AG04449 (cell line): Measurements from ENCODE around the gene TOP2B.

Experiments used
- CTCF ChIA-PET: fragments of 350-600 bp; formaldehyde crosslinking; extraction: SDS; loops from one replicate; lab custom pipeline; 2021; ENCODE audit warnings: antibody characterized with exemption; lab: Yijun Ruan, JAX
- POLR2A ChIA-PET: fragments of 400-600, 350-600 bp; formaldehyde crosslinking; extraction: SDS; loops from one replicate; lab custom pipeline; 2020; ENCODE audit warnings: antibody characterized with exemption, inconsistent platforms; lab: Yijun Ruan, JAX
- DNase-seq: peaks from one replicate; pipeline ENCODE4 v3.0.0-alpha.2; 2010; ENCODE audit warnings: low read depth, low spot score
- H3K4me3 ChIP-seq: 2 replicates; pipeline ENCODE4 v1.5.1; 2011; ENCODE audit warnings: low read depth, mild to moderate bottlenecking, control low read depth, low read length
- CTCF ChIP-seq: IDR thresholded peaks from one replicate; pipeline ENCODE4 v1.5.1; 2011; ENCODE audit warnings: mild to moderate bottlenecking, moderate library complexity, low read length, control low read depth, inconsistent platforms; ENCODE audit not compliant: insufficient read depth; ENCODE audit errors: missing control alignments

TOP2B gene

GRCh38 chr3:25679166-25679565, 14.5 kb upstream of the TOP2B start:
- no peak for DNase-seq
- TF ChIP-seq CTCF: no peak
- ChIA-PET POLR2A (interaction anchor here (0.5 kb wide), 1 partner anchor 10 kb away, joined by 3 read pairs; no protein-coding TSS in a partner anchor), CTCF (no interaction called here)
- H3K4me3 ChIP-seq: no peak overlapping the region

- no peak overlapping the region for H3K4me3 ChIP-seq
- DNase-seq: no peak
- TF ChIP-seq CTCF: no peak
- ChIA-PET CTCF (interaction anchor here (1.5 kb wide), 1 partner anchor 30 kb away, joined by 3 read pairs; no protein-coding TSS in a partner anchor), POLR2A (interaction anchor here (0.5 kb wide), 1 partner anchor 11 kb away, joined by 3 read pairs; no protein-coding TSS in a partner anchor)
These were observed 13.9 kb upstream of the TOP2B start for GRCh38 chr3:25678581-25678980.

- ChIA-PET CTCF (interaction anchor here (1.5 kb wide), 1 partner anchor 29 kb away, joined by 3 read pairs; no protein-coding TSS in a partner anchor), POLR2A (no interaction called here)
- no peak for TF ChIP-seq CTCF
- DNase-seq: no peak
- no peak overlapping the region for H3K4me3 ChIP-seq
These were observed 12.4 kb upstream of the TOP2B start for GRCh38 chr3:25677121-25677520.

GRCh38 chr3:25674670-25675069, 10.0 kb upstream of the TOP2B start:
- DNase-seq: no peak
- CTCF ChIA-PET: no interaction called here
- no peak for TF ChIP-seq CTCF
- H3K4me3 ChIP-seq: no peak overlapping the region
- POLR2A ChIA-PET: no interaction called here

GRCh38 chr3:25673738-25674298, 9.1 kb upstream of the TOP2B start:
- H3K4me3 ChIP-seq: no peak overlapping the region
- no peak for TF ChIP-seq CTCF
- no peak for DNase-seq
- ChIA-PET POLR2A (no interaction called here), CTCF (no interaction called here)

- peak overlapping the region; percentile 84 for H3K4me3 ChIP-seq
- CTCF ChIA-PET: interaction anchor here (0.7 to 1.1 kb wide), 3 partner anchors 16 to 165 kb away, joined by 3 read pairs; no protein-coding TSS in a partner anchor
- POLR2A ChIA-PET: no interaction called here
- TF ChIP-seq CTCF: no peak
- no peak for DNase-seq
These were observed 891 bp upstream of the TOP2B start for GRCh38 chr3:25665315-25666280.
